Spinal cord (tissue), 10 donors: ENCODE measurements around the gene GRK3. TPM values are rescaled to one million over a fixed set of nuclear protein-coding genes. Genes with fewer than 3 reads are reported as not detected.
"Not testable (repeated sequence)": the region's sequence is repeated elsewhere in the genome, so short reads cannot be mapped to it uniquely, and the experiment has no call there.

Experiments used
- DNase-seq, 6 donors: peaks; one replicate each; pipeline versions ENCODE4 v3.0.0 to v3.0.0-alpha.2; 2013 to 2015; ENCODE audit warnings: low spot score in 6 of 6, low read depth in 4 of 6
- H3K27ac ChIP-seq: one replicate; pipeline ENCODE4 v1.5.1; 2013; ENCODE audit warnings: low read depth, low read length, control low read depth
- H3K27me3 ChIP-seq: one replicate; pipeline ENCODE4 v1.6.1; 2013; ENCODE audit warnings: low read length; ENCODE audit not compliant: control insufficient read depth, insufficient read depth
- H3K36me3 ChIP-seq: one replicate; pipeline ENCODE4 v1.6.1; 2013; ENCODE audit warnings: low read length; ENCODE audit not compliant: control insufficient read depth, insufficient read depth
- H3K4me1 ChIP-seq: one replicate; pipeline ENCODE4 v1.6.1; 2013; ENCODE audit warnings: low read length; ENCODE audit not compliant: control insufficient read depth, insufficient read depth
- H3K4me3 ChIP-seq: one replicate; pipeline ENCODE4 v1.5.1; 2013; ENCODE audit warnings: low read depth, low read length, control low read depth
- H3K9me3 ChIP-seq: one replicate; pipeline ENCODE4 v1.6.1; 2013; ENCODE audit warnings: low read length; ENCODE audit not compliant: control insufficient read depth, insufficient read depth
- WGBS: methylation state at CpG from one replicate; pipeline ENCODE4 v1.1.5; 2013; ENCODE audit warnings: missing lambda C conversion rate; ENCODE audit not compliant: insufficient coverage; 5-methylcytosine and 5-hydroxymethylcytosine counted together
- polyA plus RNA-seq, 2 donors: library from polyadenylated mRNA; unstranded; fragments of 120-200 nt; gene quantifications; one replicate each; pipeline ENCODE4 v1.2.1, GENCODE V29; 2013; ENCODE audit not compliant: insufficient read length in 2 of 2
- total RNA-seq, 2 donors: library from RNA; depleted of rRNA in 1 of 2; stranded (reverse); fragments of 120-200 nt in 1 of 2; fragments of >200 nt in 1 of 2; gene quantifications; one replicate each; pipeline versions ENCODE4 v1.2.3 to v1.2.4, GENCODE V29; 2013 to 2014
- donor health status: healthy.

Gene GRK3
- total and polyA plus RNA-seq, 4 donors, result 13.6 to 33.7 (median 31.8) TPM

DNA sequence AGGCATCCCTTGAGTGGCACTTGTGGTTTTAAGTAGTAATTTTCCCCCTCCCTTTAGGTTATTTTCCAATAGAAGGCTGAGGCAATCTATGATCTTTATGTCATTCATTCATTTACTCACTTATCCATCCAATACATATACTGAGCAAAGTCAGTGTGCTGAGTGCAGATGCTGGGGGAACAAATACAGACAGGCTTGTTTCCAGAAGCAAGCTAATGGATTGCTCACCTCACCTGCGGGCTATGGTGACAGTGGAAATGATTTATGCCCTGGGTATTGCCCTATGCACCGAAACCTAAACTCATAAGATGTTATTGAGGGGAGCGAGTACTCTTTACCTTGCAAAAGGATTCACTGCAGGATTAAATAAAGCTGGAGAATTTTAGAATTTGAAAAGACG, 4.6 kb upstream of the GRK3 start:
- H3K4me1 ChIP-seq, H3K36me3 ChIP-seq, H3K9me3 ChIP-seq, H3K27ac ChIP-seq, DNase-seq, H3K4me3 ChIP-seq, H3K27me3 ChIP-seq: not testable (repeated sequence)
- no CpG with 5 or more reads among the region's 4 CpGs for WGBS

DNA sequence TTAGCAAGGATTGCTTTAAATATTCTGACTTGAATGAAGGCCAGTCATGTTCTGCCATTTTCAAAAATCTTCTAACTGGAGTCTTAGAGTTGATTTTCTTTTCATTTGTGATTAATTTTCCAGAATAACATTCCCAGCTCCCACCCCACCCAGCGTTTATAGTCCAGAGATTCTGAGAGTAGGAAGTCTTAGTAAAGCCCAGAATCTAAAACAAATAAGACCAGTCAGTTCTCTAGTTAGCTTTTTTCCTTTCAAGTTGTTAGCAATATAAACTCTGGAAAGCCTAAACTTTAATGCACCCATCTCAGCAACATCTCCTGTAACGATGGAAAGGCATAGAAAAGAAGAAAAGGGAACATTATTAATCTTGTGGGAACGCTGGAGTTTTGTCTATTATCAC, 3.3 kb upstream of the GRK3 start:
- DNase-seq, H3K27me3 ChIP-seq, H3K4me3 ChIP-seq, H3K9me3 ChIP-seq, H3K27ac ChIP-seq, H3K36me3 ChIP-seq: not testable (repeated sequence)
- H3K4me1 ChIP-seq, result peaks cover 13% of the 10 kb centered on the region
- WGBS, result no CpG with 5 or more reads among the region's 3 CpGs

DNA sequence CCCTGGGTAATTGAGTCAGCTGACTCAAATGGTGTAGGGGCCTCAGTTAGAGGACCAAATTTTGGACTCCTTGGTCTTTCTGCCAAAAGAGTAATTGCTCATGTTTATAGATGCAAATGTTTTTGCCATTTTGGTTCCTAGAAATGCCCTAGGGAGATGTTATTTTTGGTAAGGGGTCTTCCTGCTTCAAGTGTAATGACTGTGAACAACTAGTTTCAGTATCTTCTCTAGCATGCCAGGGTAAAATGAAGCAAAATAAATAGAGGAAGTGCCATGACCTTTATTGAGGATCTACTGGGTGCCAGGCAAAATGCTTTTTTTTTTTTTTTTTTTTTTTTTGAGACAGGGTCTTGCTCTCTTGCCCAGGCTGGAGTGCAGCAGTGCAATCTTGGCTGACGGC, 2.5 kb upstream of the GRK3 start:
- not testable (repeated sequence) for H3K4me3 ChIP-seq, H3K27ac ChIP-seq, H3K36me3 ChIP-seq, DNase-seq, H3K9me3 ChIP-seq, H3K27me3 ChIP-seq
- WGBS, result 80% methylated on average over 1 of the region's 1 CpG
- peaks cover 13% of the 10 kb centered on the region for H3K4me1 ChIP-seq

DNA sequence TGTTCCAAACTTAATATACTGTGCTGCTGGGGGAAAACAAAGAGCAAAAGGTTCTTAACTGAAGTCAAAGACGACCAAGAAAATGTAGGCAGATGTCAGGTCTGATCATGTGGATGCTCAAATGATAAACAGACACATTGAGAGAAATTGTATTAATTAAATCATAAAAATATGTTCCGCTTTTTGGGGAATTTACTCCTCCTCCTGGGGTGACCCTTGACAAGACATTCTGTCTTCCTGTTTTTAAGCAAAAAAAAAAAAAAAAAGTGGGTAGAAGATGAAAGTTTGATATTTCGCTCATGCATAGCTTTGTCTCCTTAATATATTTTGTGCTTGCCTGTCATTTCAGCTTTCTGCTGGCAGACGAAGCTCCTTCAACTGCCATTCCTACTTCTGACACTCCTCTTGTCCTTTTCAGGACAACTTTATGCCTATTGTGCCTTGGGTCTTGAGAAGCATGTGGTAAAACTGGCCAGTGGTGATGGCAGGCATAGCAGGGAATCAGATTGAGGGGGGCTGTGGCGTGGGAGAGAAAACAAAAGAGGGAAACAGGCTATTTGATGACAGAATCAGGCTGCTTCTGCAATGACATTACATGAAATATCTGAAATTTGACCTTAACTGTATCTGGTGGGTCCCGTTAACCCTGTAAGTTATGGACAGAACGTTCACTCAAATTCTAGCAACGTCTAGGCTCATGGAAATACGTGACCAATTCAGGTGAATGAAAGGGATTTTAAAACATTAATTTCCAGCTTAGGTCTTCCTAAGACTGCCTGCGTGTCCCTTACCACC, 1.3 kb upstream of the GRK3 start:
- H3K36me3 ChIP-seq, DNase-seq, H3K9me3 ChIP-seq, H3K27ac ChIP-seq, H3K27me3 ChIP-seq: not testable (repeated sequence)
- H3K4me3 ChIP-seq, result peak overlapping the region; percentile 50
- WGBS, result 0% methylated on average over 2 of the region's 10 CpGs
- H3K4me1 ChIP-seq, result peaks cover 13% of the 10 kb centered on the region

DNA sequence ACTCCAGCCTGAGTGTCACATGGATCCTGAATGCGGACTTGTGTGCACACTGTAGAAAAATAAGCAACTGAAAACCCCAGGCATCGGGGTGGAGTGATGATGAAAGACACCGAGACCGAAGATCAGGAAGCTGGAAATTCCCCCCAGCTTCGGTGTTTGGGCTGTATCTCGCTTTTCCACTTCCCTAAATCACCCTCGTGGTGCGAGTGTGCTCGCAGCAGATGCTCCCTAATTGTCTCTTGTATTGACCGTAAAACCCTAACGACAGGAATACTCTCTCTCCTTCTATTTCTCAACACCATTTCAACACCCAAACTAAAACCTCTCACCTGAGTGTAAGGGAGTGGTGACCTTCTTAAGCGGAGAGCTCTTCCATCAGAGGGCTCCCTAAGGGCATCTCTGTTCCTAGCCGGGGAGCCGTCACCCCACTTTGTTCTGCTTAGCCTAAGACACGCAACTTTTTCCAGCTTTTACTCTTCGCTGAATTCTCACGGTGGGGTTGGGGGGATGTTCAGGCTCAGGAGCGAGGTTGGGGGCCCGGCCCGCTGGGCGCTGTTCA, 635 bp upstream of the GRK3 start:
- Histone ChIP-seq H3K9me3 (no peaks in the 10 kb centered on the region), H3K27ac (peak overlapping the region; percentile 57), H3K36me3 (no peaks in the 10 kb centered on the region), H3K4me1 (peaks cover 13% of the 10 kb centered on the region), H3K4me3 (peak overlapping the region; percentile 50), H3K27me3 (no peaks in the 10 kb centered on the region)
- 2% methylated on average over 11 of the region's 21 CpGs for WGBS
- DNase-seq, result peak in 2 of 6 donors; percentile 25 to 54

DNA sequence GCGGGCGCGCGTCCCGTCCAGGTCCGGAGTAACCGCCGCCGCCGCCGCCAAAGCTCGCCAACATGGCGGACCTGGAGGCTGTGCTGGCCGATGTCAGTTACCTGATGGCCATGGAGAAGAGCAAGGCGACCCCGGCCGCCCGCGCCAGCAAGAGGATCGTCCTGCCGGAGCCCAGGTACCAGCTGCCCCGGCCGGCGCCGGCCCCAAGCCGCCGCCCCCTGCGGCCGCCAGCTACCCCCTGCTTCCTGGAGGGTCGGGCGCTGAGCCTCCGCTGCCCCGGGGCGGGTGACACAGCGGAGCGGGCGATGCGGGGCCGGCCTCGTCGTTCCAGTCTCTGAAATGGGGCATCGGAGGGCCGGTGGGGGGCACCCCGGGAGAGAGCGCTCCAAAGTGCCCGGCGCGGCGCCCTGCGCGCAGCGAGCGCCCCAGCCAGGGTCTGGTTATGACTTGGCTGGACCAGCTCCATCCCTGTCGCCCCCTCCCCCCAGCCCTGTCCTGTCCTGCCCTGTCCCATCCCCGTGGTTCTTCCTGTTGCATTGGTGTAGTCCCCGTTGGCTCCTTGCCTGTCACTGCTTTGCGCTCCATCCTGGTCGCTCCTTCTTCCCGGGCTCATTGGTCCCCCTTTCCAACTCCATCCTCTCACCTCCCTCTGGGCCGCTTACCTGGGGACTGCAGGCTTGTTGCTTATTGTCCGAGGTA, 653 bp downstream of the GRK3 start:
- no peaks in the 10 kb centered on the region for H3K36me3 ChIP-seq
- peak overlapping the region; percentile 50 for H3K4me3 ChIP-seq
- H3K9me3 ChIP-seq, result no peaks in the 10 kb centered on the region
- peak in 2 of 6 donors; percentile 51 to 60 for DNase-seq
- no peak overlapping the region for H3K27ac ChIP-seq
- WGBS, result under 1% methylated on average over 59 of the region's 61 CpGs
- H3K27me3 ChIP-seq, result no peaks in the 10 kb centered on the region
- peaks cover 19% of the 10 kb centered on the region for H3K4me1 ChIP-seq

DNA sequence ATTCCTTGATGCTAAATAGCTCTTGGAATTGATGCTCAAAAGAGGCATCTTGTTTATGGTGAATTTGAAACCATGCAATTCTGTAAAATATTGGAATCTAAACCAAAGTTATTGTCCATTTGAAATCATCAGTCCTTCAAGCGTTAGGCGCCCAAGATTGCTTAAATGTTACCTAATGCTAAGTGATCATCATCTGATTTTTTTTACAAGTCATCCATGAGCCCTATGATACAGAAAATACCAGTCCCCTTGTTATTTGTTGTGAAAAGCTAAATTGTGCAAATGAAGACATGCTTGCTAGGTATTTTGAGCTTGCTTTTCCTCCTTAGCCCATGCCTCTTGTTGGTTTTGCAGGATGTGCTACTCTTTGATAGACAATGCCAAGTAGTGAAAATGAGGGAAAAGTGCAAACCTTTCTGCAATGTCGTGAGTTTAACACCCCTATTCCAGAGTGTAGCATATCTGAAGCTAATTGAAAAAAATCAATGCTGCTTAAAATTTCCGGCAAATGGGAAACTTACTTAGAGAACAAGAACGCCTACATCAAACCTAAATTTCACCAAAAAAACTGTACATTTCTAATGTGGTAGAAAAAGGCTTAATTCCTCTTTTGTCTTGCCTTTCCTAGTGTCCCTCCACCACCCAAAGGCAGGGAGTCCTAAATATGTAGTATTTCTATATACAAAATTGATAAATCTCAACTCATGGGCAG, 1.9 kb downstream of the GRK3 start:
- WGBS, result 72% methylated on average over 2 of the region's 5 CpGs
- no peak overlapping the region for H3K27ac ChIP-seq
- no peak for DNase-seq
- H3K4me1 ChIP-seq, result peaks cover 19% of the 10 kb centered on the region
- no peaks in the 10 kb centered on the region for H3K27me3 ChIP-seq
- H3K4me3 ChIP-seq, result peak overlapping the region; percentile 50
- no peaks in the 10 kb centered on the region for H3K9me3 ChIP-seq
- H3K36me3 ChIP-seq, result no peaks in the 10 kb centered on the region

DNA sequence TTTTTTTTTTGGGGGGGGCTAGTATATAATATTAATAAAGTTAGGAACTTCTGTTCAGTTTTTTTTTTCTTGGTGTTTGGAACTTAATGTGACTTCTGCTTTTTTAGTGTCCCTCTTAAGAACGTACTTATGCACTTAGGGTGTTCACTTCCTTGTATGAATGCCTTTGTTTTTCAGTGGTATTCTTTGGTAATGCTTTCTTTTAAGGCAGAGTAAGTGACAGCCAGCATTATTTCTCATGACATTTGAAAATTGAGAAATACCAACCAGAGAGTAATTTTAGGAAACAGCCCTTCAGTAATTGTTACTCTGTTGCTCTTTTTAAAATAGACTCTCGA, 2.4 kb downstream of the GRK3 start:
- Histone ChIP-seq H3K27ac (no peak overlapping the region), H3K9me3 (no peaks in the 10 kb centered on the region), H3K36me3 (no peaks in the 10 kb centered on the region), H3K4me3 (no peak overlapping the region), H3K4me1 (peaks cover 19% of the 10 kb centered on the region), H3K27me3 (no peaks in the 10 kb centered on the region)
- no CpG with 5 or more reads among the region's 2 CpGs for WGBS
- no peak for DNase-seq

DNA sequence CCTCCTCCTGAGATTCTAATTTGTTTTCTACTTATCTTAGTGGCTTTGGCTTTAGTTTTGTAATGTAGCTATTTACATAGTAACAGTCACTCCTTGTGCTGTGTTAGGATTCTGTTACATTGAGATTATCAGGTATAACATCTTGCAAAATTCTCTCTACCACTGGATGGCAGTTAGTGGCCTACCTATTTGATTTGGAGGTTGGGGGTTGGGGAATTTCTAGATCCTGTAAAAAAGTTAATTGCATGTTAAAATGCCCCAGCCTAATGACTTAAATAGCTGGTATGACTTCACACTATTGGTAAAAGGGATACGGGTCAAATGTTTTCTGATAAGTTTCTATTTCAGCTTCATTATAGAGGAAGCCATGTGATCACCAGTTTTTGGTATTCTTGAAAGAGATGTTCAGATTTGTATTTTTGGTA, 2.8 kb downstream of the GRK3 start:
- Histone ChIP-seq H3K4me3 (no peak overlapping the region), H3K27me3 (no peaks in the 10 kb centered on the region), H3K36me3 (no peaks in the 10 kb centered on the region), H3K27ac (no peak overlapping the region), H3K4me1 (peaks cover 19% of the 10 kb centered on the region), H3K9me3 (no peaks in the 10 kb centered on the region)
- no CpG with 5 or more reads among the region's 1 CpG for WGBS
- DNase-seq, result peak in 1 of 6 donors; percentile 74
